Lung microvascular endothelial cell (primary cell): Measurements from ENCODE around the gene PRSS21. TPM values are rescaled to one million over a fixed set of nuclear protein-coding genes. Genes with fewer than 3 reads are reported as not detected.

Experiments used
- DNase-seq, 2 donors: peaks; one replicate each; pipeline versions ENCODE4 v3.0.0 to v3.0.0-alpha.2; 2010; ENCODE audit warnings: low read depth in 2 of 2
- total RNA-seq: library from RNA; depleted of rRNA; stranded (reverse); fragments of >200 nt; gene quantifications from 2 replicates; pipeline ENCODE4 v1.2.1, GENCODE V29; 2014

The PRSS21 gene
- total RNA-seq, 1 donor from 2014 or later: 0.40 TPM

- DNase-seq: no peak
Measured at GRCh38 chr16:2806286-2806685, 10.8 kb upstream of the PRSS21 start.

- DNase-seq: no peak
Measured at GRCh38 chr16:2808181-2808580, 8.9 kb upstream of the PRSS21 start.

- no peak for DNase-seq
Measured at GRCh38 chr16:2809149-2809760, 7.8 kb upstream of the PRSS21 start.

- DNase-seq: no peak
Measured at GRCh38 chr16:2810651-2811050, 6.4 kb upstream of the PRSS21 start.

GRCh38 chr16:2811703-2812471 is 5.2 kb upstream of the PRSS21 start:
- no peak for DNase-seq

GRCh38 chr16:2813771-2814221 is 3.2 kb upstream of the PRSS21 start:
- no peak for DNase-seq

- DNase-seq: no peak
Measured at GRCh38 chr16:2814551-2815298, 2.3 kb upstream of the PRSS21 start.

GRCh38 chr16:2815299-2815771 is 1.7 kb upstream of the PRSS21 start:
- DNase-seq: no peak

- DNase-seq: no peak
Measured at GRCh38 chr16:2817340-2818271, 569 bp downstream of the PRSS21 start.

- DNase-seq: no peak
Measured at GRCh38 chr16:2818272-2818876, 1.3 kb downstream of the PRSS21 start.

- DNase-seq: no peak
Measured at GRCh38 chr16:2819179-2819938, 2.3 kb downstream of the PRSS21 start.

GRCh38 chr16:2819939-2820835 is 3.1 kb downstream of the PRSS21 start:
- no peak for DNase-seq

GRCh38 chr16:2820836-2821486 is 3.9 kb downstream of the PRSS21 start:
- DNase-seq: no peak

GRCh38 chr16:2821487-2822157 is 4.6 kb downstream of the PRSS21 start:
- DNase-seq: no peak

- no peak for DNase-seq
Measured at GRCh38 chr16:2822158-2822495, 5.1 kb downstream of the PRSS21 start.

GRCh38 chr16:2822496-2822895 is 5.5 kb downstream of the PRSS21 start:
- DNase-seq: no peak

GRCh38 chr16:2824626-2825025 is 7.6 kb downstream of the PRSS21 start:
- DNase-seq: no peak
